GM18867 (cell line): ENCODE results near the gene SHOC2.

ENCODE experiments used
- ATAC-seq: cut with Tn5 transposase; IDR thresholded peaks from one replicate; pipeline ENCODE4 v1.9.1; 2021; ENCODE audit warnings: mild to moderate bottlenecking, moderate library complexity; ENCODE audit not compliant: unreplicated experiment

Gene SHOC2

DNA sequence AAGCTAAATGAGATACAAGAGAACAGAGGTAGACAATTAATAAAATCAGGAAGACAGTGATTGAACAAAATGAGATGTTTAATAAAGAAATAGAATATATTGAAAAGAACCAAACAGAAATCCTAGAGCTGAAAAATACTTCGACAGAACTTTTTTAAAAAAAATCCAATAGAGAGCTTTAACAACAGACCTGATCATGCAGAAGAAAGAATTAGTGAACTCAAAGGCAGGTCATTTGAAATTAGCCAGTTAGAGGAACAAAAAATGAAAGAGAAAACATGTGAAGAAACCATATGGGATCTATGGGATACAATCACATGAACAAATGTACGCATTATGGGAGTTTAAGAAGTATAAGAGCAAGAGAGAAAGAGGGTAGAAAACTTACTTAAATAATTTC lies 120.1 kb downstream of the SHOC2 start:
- no peak for ATAC-seq

DNA sequence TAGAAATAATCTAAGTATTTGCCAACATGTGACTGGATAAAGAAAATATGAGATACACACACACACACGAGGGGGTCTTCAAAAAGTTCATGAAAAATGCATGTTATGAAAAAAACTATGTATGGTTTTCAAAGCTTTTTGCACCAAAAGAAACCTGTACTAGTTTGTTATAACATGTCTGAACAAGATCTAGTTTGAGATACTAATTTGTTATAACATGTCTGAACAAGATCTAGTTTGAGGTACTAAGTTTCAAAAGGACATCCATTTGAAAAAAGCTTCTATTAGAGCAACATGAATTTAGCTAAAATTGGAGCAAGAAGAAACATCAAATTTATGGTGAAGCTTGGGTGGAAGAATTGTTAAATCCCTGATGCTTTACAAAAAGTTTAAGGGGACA lies 137.6 kb downstream of the SHOC2 start:
- ATAC-seq = no peak
